Measurements from ENCODE around the gene HOXB8.

GRCh38 chr17:48645639-48646182, 30.6 kb upstream of the HOXB8 start:
- TF ChIP-seq CTCF (IDR thresholded peaks at IDR 0.05; ENCODE audit: low read depth, low read length): no peak
- no peak for TF ChIP-seq EZH2phosphoT487 (IDR thresholded peaks at IDR 0.05; ENCODE audit: low read depth)

All from OCI-LY3 (cell line).